HG03469 (cell line): ENCODE data around the gene ZNF462.
"Not testable (repeated sequence)": the region's sequence is repeated elsewhere in the genome, so short reads cannot be mapped to it uniquely, and the experiment has no call there.

ENCODE experiments used
- ATAC-seq: cut with Tn5 transposase; IDR thresholded peaks from one replicate; pipeline ENCODE4 v1.9.1; 2021; ENCODE audit warnings: mild to moderate bottlenecking, moderate library complexity, moderate number of reproducible peaks; ENCODE audit not compliant: unreplicated experiment

The ZNF462 gene

DNA sequence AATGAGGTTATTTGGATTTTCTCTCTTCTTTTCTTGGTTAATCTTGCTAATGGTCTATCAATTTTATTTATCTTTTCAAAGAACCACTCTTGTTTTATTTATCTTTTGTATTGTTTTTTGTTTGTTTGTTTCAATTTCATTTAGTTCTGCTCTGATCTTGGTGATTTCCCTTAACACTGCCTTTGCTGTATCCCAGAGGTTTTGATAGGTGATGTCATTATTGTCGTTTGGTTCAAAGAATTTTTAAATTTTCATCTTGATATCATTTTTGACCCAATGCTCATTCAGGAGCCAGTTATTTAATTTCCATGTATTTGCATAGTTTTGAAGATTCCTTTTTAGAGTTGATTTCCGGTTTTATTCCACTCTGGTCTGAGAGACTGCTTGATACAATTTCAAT lies 126.9 kb downstream of the ZNF462 start:
- not testable (repeated sequence) for ATAC-seq

DNA sequence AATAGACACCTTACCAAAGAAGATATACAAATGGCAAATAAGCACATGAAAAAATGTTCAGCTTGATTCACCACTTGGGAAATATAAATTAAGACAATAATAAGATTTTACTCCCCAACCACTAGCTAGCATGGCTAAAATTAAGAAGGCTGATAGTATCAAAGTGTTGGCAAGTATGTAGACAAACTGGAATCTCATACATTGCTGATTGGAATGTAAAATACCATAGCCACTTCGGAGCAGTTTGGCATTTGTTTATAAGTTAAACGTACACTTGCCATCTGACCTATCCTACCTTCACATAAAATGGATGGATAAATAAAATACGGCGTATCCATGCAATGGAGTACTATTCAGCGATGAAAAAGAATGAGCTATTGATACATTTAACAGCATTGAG lies 129.2 kb downstream of the ZNF462 start:
- ATAC-seq, result no peak

DNA sequence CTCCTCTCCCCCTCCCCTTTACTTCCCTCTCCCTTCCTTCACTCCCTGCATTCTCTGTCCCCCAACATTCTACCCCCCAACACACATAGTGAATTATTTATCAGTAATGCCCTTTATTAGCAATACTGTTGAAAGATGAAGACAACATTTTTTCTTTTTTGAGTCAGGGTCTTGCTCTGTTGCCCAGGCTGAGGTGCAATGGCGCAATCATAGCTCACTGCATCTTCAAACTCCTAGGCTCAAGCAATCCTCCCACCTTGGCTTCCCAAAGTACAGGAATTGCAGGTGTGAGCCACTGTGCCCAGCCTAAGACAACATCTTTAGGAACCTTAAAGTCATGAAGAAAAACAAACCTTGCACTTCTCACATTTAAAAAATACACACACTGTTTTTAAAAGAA lies 130.6 kb downstream of the ZNF462 start:
- ATAC-seq, result no peak

DNA sequence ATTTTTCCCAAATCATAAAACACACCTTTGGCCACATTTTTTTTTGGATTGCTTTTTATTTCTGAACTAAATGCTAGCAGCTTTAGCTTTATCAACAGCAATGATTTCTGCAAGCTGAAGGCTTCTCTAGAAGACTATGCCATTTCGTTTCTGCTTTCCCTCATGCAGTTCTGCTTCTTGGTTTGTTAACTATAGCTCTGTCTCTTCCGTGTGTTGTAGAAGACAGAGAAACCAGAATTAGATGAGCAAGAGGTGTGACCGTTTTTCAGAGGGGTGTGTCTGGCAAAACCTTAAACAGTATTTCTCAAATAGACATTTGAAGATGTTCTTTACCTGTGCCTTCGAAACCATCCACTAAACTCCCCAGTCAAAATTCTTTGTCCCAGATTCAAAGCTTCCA lies 131.5 kb downstream of the ZNF462 start:
- ATAC-seq, result no peak

DNA sequence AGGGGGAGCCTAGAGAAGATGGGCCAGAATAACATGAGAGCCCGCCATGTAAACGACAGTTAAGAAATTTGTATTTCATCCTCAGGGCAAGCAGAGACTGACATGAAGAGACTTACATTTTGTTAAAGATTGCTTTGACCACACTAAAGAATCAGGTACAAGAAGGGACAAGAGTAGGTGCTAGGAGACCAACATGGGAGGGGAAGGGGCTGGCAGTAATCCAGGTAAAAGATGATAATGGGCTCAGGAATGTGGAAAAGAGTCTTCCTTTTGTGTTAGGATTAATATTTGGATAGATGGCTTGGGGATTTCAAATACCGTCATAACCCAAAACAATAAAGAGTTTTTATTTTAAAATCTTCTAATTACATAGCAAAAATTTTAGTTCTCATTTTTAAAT lies 137.3 kb downstream of the ZNF462 start:
- no peak for ATAC-seq

DNA sequence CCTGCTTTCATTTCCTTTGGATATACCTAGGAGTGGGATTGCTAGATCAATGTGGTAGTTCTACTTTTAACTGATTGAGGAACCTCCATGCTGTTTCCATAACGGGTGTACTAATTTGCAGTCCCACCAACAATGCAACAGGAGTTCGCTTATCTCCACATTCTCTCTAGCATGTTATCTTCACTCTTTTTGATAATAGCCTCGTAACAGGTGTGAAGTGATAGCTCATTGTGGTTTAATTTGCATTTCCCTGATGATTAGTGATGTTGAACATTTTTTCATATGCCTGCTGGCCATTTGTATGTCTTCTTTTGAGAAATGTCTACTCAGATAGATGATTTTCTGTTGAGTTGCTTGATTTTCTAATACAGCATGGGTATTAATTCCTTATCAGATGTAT lies 142.2 kb downstream of the ZNF462 start:
- no peak for ATAC-seq

DNA sequence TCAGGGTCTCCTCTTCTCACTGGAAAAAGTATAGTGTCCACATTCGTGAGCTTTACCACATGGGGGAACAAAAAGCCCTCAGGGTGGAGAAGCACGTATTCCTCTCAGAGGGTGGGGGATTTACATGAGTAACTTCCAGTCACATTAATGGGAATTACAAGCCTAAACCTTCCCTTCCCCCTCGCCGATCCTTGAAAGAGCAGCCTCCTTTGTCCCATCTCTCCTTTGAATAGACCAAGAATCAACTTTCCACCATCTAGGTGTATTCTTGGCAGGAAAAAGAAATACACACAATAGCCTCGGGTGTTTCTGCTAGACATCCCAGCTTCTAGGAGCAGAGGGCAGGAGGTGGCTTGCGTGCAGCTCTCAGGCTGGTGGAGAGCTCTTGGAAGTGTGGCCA lies 144.4 kb downstream of the ZNF462 start:
- no peak for ATAC-seq

DNA sequence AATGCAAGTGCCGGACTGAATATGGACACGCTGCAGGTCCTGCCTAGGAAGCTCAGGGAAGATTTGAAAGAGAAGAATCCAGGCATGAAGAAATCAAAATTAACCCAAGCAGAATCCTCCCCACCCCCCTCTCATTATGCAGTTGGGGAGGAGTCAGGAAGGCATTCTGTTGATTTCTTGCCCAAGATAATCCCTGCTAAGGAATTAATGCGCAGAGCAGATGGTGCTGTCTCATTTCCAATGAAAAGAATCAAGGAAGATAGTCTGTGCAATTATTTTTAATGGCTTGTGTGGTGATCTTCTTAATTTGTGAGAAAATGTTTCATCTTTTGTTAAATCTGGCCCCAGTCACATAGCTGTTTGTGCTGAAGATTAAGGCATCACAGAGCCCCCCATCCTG lies 145.0 kb downstream of the ZNF462 start:
- ATAC-seq, result no peak

DNA sequence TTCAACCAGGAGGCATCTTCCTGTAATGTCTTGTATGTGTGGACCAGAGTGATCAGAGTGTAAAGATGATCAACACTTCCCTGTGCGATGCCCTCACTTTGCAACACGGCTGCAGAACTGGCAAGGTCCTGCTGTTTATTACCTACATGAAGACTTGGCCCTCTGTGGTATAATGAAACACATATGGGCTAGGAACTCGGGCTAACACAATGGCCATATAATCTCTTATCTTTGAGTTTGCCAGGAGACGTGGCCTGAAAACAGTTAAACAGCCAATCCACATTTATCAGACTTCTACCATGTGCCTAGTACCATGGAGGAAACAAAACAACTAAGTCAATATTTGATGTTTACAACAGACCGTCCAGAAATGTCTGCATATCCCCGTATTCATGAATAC lies 145.5 kb downstream of the ZNF462 start:
- no peak for ATAC-seq

DNA sequence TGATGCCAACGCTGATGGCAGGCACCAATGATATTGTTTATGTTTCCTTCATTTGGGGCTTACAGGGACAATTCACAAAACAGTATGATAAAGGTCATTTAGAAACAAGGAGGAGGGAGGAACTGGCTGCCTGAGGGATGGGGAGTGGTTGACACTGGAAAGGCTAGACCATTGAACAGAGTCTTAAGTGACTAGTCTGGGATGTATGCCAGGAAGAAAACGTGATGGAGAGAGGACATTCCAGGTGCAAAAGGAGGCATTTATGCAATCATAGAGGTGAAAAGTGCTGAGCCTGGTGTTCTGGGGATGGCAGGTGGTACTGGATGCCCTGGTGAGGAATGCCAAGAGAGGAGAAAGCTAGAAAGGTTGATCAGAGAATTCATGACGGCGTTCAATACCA lies 153.4 kb downstream of the ZNF462 start:
- ATAC-seq, result no peak

DNA sequence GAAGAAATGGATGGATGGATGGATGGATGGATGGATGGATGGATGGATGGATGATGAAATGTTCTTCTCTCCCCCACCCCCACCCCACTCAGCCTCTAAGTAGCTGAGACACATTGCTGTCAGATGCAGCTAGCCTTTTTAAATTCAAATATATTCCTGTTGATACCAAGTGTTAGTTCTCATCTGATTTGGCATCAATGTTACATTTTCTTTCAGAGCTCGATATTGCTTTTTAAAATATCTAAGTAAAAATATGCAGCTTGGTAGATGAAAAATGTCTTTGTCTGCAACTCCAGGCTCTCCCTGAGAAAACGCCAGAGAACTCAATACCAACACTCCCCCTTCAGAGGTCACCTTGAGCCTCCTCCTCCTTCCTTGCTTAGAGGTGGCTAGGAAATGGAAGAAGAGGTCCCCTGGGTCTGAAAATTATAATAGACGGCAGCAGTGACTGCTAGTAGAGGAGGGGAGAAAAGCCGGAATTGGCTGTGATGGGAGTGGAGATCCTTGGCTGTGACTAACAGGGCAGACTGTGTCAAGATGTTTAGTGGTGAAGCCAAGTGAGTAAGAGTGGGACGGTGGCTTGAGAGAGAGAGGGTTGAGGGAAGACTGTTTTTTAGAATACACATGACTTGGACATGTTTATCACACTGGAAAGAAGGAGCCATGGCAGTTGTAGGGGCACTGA lies 156.0 kb downstream of the ZNF462 start:
- ATAC-seq, result no peak

DNA sequence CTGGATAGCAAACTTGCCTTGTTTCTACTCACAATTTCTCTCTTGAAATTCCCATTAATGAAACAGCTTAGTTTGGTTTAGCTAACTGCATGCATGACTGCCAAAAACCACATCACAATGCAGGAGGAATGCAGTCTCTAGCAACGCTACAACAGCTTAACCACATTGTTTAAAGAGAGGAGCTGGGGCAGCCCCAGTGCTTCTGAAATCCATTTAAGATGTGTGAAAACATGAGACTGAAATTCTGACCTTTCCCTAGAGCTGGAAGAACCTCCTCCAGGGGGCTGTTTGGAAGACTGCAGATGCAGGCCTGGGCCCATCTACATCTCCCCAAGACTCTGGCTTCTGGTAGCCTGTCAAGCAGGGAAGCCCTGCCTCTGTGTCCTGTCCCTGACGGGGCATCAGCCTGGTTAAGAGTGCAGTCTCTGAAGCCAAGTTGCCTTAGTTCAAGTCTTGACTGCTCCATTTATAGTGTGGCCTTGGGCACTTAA lies 157.1 kb downstream of the ZNF462 start:
- no peak for ATAC-seq

DNA sequence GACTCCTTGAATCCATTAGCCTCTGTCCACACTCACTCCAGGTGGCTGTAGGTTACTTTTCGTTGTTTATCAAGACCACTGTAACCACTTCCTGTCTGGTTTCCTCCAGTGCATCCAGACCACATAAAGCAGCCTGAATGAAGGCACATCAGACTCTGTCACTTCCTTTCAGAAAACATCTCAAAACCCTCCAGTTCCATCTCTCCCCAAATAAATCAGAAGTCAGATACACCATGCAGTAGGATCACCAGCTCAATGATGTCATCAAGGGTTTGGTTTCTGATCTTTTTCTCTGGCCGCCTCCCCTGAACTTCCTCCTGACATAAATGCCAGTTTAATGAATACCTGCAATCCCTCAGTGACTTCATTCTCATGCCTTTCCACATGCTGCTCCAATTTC lies 161.2 kb downstream of the ZNF462 start:
- peak; percentile 56 for ATAC-seq

DNA sequence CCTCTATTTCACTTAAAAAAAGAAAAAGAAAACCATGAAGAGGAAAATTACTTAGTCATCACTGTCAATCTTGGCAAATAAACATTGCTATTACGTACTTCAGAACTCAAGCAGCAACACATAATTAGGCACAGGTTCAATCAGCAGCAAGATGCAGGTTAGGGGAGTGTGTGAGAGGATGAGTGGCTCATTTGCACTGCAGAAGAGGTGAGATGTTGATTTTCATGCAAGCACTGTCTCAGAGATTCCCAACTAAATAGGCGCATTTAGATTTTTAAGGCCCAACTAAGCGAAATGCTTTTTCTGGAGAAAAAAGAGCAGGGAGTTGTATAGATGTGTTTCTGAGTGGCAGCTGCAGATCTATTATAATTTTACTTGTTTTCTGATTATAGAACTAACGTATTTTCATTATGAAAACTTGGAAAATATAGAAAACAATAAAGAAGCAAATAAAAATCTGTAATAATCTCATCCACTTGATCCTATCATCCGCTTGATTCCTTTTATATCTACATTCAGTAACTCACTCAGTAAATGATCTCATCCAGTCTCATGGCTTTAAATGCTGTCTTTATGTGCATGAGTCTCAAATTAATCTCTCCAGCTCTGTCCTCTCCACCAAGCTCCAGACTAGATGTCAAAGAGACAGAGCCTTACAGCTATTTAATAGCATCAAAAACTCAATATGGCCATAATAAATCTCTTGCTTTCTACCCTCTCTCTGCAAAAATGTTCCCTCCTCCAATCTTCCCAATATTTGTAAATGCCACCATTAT lies 162.5 kb downstream of the ZNF462 start:
- ATAC-seq, result no peak

DNA sequence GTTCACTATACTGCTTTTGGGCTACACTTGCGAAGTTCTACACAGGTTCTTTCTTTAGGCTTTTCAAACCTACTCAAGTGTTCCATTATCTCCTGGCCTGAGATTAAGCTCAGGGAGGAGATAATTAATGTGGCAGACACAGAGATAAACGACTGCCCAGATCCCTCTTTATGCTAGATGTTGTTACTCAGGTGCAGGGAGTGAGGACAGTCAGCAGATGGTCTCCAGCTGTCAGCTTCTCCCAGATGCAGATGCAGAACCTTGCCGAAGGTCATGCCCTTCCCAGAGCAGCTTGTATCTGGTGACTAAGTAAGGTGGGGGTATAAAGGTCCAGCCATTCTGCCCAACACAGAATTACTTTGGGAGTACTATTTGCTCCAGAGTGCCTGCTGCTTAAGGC lies 166.2 kb downstream of the ZNF462 start:
- no peak for ATAC-seq

DNA sequence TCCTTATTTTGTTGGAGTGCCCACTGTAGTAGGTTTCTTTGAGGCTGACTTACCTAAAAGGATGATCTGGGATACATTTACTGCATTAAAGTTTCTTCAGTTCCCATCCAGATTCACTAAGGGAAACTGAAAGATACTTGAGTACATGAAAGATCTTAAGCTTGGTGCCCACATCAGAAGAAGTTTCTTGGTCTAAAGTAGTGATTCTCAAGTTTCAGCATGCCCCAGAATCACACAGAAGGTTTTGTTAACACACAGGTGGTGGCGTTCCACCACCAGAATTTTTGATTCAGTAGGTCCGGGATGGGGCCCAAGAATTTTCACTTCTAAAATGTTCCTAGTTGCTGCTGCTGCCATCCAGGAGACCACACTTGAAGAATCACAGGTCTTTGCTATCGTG lies 171.0 kb downstream of the ZNF462 start:
- ATAC-seq, result no peak

DNA sequence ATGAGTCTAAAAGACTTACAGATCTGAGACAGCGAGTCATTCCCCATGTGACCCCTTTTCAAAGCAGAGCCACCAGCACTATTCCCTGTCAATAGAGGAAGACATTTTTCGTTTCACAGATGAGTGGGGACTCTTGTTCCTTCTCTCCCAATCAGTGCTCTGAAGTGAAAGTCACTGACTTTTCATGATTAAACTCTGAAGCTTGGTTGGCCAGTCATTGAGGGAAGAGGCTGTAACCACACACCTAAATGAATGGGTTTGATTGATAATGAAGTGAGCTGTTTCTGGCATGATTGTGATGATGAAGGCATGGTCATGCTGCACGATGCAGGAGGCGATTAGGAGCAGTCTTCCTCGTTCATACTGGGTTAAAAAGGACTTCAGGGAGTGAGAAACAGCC lies 171.9 kb downstream of the ZNF462 start:
- ATAC-seq, result no peak

DNA sequence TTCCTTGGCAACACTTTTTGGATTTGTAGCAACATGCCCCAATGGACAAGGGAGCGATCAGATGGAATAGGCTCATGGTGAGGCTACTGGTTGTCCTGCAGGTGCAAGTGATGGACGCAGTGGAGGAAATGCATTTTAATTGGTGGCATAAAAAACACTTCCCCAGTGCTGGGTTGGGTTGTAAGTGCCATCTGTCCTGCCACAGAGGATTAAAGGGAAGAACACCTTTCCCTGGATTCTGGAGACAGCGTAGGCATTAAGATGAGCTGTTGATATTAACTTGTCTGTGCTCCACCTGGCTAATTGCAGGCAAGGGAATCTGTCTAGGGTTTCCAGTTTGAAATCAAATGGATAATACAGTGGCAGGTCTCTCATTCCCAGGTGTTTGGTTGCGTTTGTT lies 173.4 kb downstream of the ZNF462 start:
- no peak for ATAC-seq

DNA sequence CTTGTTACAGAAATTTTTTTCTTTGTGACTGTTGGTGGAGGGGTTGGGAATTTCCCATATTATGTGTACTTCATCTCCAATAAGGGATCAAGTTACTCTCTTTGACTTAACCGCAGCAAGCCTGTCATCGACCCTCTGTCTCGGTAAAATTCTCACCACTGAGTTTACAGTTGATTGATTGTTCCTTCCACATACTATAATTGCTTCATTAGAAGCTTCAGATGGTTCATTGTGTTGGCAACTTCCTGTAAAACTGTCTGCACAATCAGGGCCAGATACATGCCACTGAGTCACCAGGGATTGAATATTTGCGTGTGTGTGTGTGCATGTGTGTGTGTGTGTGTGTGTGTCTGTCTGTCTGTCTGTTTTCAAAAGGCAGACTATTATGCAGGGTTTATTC lies 176.6 kb downstream of the ZNF462 start:
- no peak for ATAC-seq

DNA sequence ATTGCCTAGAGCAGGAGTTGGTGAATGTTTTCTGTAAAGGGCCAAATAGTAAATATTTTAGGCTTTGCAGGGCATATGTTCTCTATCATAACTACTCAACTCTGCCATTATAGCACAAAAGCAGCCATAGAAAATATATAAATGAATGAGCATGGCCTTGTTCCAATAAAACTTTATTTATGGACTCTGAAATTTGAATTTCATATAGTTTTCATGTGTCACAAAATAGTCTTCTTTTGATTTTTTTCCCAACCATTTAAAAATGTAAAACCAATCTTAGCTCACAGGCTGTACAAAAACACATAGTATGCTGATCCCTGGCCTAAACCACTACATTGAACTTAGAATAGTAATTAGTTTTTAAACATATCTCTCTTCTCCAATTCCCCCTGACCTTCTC lies 179.6 kb downstream of the ZNF462 start:
- no peak for ATAC-seq

DNA sequence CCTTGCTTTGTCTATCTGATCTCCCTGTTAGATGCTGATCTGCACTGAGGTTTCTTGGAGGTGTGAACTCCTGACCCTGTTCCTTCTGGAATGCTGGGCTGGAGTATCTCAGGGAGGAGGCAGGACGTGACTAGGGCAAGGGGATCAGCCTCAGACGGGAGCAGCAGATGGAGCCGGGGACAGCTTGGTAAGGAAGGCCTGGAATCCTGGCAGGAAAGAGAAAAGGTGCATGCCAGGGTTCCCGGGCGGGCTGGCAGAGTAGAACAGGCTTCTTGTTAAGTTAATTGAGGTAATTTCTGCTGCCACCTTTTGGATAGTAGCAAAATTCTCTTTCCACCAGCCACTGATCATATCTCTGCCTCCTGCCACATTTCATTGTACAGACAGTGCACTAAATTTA lies 180.9 kb downstream of the ZNF462 start:
- no peak for ATAC-seq

DNA sequence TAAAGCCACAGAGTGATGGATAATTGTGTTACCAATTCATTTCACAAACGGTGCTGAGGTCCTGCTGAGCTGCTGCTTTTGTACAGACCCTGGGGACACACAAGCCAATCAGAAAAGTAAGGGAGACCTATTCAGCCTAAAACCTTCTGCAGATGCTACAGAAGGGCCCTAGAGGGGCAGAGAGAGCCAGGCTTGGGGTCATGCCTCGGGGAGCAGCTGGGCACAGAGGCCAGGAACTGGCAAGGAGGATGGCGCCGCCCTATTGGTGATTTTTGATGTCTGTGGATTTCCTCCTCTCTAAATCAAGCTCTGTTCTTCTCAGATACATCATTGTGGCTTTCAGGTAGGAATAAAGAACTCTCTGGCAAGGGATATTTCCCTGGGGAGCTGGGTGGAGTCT lies 181.9 kb downstream of the ZNF462 start:
- no peak for ATAC-seq

DNA sequence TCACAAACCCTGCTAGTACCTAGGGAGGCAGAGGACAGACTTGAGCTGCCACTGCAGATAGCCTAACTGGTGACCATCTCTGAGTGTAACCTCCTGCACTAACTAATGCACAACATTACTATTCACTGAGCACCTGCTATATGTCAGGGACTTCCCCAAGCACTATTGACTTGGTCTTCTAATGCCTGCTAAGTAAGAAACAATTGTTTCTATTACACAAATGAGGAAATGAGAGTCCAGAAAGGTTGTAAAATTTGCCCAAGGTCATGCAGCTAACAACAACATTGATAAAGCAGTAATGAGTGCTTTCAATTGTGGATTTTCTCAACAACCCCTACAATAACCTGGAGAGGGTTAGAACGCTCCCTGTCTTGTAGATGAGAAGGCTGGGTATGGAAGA lies 183.7 kb downstream of the ZNF462 start:
- ATAC-seq, result peak; percentile 93
